ENCODE measurements around the gene NOTCH2.
"Not testable (repeated sequence)": the region's sequence is repeated elsewhere in the genome, so short reads cannot be mapped to it uniquely, and the experiment has no call there.

The NOTCH2 gene

DNA sequence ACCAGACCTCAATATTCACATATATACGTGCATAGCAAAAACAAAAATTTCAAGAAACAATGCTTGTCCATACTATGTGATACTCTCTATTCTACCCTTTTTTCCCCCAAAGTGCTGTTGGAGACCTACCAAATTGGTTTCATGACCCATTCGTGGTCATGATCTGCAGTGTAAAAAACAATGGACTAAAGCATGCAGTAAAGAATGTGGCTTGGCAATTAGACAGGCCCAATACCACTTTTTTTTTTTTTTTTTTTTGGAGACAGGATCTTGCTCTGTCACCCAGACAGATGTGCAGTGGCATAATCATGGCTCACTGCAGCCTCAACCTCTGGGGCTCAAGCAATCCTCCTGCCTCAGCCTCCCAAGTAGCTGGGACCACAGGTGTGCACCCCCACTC, 21.3 kb downstream of the NOTCH2 start:
- DNase-seq = not testable (repeated sequence)

DNA sequence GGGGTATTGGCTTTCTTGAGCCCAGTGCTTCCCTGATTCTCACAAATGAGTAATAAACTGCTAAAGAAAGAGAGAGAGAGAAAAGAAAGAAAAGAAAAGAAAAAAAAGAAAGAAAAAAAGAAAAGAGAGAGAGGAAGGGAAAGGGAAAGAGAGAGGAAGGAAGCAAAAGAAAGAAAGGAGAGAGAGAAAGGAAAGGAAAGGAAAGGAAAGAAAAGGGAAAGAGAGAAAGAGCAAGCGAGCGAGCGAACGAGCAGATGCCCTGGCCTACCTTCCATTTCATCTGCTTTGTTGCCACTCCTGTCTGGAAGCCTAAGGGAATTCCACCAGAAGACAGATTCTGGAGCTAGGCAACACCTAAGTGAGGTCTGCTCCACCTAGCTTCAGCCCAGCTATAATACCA, 27.7 kb downstream of the NOTCH2 start:
- DNase-seq = not testable (repeated sequence)

DNA sequence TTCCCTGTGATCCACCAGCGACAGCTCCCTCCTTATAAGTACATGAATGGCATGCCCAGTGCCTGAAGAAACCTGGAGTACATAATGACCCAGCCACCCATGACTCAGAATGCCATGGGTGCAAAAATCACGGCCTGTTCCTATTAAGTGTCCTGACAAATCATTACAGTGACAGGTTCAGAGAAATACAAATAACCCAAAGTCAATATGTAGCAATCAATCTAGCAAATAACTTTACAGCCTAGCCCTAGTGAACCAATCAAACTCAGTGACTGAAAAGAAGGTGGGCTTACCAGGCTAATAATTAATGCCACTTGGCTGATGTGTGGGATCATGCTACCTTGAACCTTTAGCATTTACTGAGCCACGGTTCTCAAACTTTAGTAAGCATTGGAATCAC, 37.2 kb downstream of the NOTCH2 start:
- DNase-seq = not testable (repeated sequence)

DNA sequence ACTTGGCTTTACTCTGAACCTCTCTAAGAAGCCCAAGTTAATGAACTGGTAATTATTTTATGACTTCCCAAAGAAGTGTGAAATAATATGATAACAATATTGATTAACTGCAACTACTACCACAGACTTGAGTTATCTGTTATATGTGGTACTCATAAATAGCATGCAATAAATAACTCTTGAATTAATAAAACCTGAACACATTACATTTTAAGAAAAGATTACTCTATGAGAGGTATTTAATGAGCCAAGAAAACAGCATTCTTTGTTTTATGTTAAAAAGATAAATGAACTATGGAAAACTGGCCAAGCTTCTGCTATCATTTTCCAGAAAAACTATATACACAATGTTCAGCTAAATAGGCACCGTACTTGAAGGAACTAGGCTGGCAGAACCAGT, 45.7 kb downstream of the NOTCH2 start:
- not testable (repeated sequence) for DNase-seq

DNA sequence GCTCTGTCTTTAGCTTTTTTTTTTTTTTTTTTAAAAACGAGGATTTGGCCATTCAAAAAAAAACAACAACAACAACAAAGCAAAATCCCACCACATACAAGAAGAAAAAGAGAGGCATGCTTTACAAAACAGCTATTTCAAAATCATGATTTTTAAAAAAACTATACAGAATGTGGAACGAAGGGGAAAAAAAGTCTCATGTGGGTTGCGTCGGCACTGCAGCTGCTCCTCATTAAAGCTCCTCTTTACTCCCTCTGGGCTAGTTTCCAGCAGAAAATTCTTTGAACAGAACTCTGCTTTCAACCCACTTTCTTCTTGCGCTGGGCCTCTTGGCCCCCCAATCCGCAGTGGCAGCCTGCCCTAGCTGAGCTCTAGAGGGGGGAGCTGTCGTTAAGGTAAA, 54.5 kb downstream of the NOTCH2 start:
- DNase-seq = not testable (repeated sequence)

DNA sequence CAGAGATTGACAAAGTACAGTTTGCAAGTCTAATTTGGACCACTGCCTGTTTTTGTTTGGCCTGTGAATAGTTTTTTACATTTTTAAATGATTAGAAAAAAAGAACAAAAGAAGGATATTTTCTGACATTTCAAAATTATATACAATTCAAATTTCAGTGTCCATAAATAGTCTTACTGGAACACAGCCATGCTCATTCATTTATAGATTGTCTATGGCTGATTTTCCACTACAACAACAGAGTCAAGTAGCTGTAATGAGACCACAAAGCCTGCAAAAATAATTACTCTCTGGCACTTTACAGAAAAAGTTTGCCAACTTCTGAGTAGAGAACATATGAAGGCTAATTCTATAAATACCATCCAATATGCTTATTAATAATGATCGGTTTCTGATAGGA, 61.1 kb downstream of the NOTCH2 start:
- not testable (repeated sequence) for DNase-seq

DNA sequence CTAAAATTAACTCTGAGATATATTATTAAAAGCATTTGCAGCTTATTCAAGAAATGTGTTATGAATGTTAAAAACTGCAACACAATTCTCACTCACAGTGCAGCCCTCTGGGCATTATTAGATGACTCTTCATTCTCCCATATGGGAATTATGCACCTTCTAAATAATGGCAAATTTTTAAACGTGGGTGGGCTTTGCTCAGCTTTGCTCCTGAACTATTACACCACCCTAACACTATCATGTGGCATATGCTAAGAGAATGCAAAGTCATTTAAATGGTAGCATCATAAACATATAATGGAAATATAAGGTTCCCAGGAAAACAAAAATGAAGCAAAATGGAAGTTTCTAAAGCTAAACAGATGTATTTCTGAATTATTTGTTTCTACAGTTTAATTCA, 61.6 kb downstream of the NOTCH2 start:
- DNase-seq = not testable (repeated sequence)

DNA sequence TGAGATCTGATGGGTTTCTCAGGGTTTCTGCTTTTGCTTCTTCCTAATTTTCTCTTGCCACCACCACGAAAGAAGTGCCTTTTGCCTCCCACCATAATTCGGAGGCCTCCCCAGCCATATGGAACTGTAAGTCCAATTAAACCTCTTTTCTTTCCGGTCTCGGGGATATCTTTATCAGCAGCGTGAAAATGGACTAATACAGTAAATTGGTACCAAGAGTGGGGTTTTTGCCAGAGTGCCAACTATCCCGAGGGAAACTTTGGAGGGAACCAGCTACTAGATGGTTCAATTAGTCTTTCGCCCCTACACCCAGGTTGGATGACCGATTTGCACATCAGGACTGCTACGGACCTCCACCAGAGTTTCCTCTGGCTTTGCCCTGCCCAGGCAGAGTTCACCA, 68.4 kb downstream of the NOTCH2 start:
- not testable (repeated sequence) for DNase-seq

DNA sequence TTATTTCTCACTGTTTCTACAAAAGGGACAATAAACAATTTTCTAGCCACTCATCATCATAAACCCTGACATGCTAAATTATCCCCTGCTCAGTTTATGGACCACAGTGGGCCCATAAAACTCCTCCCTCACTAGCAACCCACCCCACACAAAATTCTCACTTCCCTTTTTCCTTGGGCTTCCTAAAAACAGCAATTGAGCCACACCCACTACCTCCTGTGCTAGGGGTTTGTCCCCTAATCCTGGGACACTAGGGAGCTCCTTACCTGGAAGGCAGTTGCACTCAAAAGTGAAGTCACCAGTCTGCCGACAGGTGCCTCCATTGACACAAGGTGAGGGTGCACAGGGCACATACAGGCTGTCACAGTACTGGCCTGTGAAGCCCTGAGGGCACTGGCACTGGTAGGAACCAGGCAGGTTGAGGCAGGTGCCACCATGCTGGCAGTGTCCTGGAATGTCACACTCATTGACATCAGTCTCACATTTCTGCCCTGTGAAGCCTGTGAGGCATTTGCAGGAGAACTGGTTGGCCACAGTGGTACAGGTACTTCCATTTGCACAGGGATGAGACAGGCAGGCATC, 72.6 kb downstream of the NOTCH2 start:
- DNase-seq = not testable (repeated sequence)

DNA sequence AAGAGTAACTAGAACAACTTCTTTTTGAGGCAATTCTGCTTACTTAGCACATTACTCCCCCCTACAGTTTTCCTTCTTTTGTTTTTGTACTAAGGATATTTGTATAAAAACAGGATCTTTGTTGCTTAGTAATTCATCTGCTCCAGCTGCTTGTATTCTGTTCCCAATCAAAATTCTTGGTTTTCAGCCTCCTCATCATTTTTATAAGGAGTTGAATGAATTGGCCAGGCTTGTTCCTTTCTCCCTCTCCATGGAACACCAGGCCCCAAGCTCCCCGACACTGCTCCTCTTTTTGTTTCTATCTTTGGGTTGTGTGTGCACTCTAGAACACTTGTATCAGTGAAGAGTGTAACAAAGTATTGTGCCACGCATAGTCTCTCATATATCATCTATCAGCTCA, 73.5 kb downstream of the NOTCH2 start:
- DNase-seq = not testable (repeated sequence)

DNA sequence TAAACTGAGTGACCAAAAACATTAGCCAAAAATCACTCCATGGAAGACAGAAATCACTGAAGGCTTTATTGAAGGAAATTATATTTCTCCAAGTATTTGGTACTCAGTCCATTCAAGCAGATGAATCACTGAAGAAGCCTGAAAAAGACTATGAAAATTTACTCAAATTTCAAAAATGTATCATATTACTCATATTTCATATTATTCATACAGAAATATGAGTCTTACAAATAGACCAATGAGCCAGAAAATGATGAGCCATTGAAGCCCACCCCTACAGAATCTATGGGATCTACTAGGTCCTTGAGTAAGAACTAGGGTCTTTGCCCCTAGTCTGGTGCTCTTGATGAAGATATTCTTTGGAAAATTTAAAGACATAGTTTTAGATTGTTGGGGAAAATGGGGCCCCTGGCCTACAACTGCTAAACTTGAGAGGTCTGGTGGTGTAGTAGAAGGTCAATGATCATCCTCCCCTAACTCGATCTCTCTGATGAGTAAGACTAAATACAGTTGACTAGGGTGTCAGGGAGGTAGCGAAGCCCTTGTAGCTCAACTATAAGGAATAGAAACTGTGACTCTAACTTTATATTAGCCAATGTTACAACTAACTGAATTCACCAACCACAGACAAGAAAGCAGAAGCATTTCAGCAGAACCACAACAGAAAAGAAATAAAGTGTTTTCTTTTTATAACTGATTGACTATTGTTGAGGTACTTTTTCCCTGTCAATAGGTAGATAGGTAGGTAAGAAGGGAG, 81.0 kb downstream of the NOTCH2 start:
- DNase-seq = no peak

DNA sequence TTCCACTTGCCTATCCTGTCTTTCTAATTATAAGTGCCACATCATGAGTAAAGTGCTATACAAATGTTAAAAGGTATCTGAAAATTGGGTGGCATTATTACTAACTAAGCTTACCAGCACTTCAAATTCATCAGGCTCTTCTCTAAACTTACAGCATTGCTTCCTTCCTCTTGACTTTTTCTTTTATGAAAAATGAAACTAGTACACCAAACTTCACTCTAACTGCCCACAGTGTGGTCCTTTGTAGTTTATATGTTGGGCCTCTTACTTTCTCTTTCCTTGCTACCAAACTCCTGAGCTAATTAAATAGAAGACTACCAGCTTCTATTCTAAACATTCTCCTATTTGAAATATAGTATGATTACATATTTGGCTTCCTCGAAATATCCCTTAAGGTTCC, 81.8 kb downstream of the NOTCH2 start:
- DNase-seq = no peak

DNA sequence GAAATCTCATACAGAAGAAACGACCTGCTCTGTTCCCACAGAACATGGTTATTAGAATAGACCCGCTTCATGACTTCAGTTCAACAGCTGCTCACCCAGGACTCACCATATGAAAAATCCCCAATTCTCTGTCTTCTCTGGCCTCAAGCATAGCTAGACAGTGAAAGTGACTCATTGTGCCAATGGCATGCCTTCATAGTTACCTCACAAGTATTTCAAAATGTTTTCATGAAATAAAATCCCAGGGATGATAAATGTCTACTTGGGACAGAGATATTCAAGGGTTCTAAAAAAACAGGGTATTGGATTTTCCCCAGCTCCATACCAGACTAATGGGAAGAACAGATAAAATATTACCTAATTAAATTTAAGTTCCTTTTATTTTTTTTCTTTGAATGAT, 82.3 kb downstream of the NOTCH2 start:
- no peak for DNase-seq

DNA sequence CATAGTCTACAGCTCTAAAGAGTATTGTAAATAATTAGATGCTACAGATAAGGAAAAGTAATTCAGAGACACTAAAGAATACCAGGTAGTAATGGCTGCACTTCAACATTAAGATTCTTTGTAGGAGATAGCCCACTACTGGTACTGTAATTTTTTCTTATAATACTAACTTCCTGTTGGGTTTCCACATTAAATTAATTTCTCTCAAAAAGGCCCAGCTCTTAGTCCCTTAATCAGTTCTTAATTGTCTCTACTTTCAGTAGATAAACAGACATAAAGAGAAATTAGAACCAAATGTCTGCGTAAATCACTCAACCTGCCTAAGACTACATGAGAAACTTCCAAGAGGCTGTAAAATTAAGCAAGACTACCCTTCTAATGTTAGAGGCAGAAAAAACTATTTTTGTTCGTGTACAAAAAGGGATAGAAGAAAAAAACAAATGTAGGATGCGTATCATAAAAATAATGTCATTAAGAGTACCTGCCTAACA, 83.4 kb downstream of the NOTCH2 start:
- no peak for DNase-seq

DNA sequence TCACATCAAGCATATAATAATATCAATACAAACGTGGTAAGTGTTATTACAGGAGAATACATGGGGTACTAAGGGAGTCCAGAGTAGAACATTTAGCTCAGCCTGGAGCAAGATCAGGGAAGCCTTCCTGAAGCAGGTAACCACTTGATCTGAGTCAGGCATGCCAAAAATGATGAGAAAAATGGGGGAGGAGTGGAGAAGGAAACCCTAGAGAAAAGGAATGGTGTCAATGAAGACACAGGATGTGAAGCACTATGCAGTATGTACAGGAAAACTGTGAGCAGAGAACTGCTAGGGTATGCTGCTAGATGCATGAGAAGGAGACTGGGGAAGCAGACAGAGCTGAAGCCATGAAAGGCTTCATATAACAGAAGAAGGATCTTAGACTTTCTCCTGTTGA, 84.7 kb downstream of the NOTCH2 start:
- DNase-seq = no peak

DNA sequence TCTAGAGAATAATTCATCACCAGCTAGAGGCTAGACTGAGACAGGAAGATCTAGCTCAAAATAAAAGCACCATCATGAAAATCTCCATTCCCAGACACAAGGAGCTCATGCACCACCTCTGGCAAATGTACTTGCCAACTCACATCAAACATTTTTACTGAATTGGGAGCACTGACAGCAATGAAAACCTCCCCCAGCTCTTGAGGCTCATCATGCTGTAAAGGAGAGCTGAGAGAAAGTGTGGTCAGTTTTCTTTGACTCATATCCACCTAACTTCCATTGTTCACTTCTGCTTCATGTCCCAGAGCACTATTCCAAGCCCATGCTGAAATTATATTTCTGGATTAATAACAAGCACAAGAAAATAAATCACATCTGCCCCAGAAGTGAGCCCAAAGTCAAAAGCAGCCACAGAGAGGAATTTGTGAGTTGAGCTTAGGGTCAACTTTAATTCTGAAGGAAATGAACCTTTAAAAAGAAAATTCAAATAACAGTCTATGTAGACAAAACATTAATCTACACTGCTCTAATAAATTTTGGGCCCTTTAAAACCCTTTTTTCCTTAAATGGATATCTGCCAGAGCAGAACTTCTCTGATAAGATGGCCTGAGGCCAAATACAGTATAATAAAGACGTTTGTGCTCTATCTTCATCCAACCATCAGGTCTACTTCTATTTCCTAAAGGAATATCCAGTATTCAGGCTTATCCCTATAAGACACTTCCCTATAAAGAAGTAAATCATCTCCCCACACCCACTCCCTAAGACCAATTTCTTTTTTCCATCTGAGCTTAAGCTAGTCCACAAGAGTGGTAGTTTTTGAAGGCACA, 87.3 kb downstream of the NOTCH2 start:
- DNase-seq = no peak

DNA sequence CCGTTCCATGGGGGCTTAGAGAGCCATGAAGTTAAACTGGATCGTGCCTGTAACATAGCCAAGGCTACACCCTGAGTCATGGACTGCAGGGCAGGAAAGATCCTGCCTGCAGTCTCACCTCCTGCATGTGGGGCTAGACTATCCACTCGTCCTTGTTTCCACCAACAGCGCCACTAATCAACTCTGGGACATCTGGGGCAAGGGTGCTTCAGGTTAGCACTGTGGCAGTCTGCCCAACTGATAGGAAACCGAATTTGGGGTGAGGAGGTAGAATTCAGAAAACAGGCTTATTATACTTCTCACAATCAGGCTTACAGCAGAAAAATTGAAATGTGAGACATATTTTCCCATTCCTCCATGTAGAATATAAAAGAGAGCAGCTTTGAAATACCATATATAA, 88.0 kb downstream of the NOTCH2 start:
- no peak for DNase-seq

DNA sequence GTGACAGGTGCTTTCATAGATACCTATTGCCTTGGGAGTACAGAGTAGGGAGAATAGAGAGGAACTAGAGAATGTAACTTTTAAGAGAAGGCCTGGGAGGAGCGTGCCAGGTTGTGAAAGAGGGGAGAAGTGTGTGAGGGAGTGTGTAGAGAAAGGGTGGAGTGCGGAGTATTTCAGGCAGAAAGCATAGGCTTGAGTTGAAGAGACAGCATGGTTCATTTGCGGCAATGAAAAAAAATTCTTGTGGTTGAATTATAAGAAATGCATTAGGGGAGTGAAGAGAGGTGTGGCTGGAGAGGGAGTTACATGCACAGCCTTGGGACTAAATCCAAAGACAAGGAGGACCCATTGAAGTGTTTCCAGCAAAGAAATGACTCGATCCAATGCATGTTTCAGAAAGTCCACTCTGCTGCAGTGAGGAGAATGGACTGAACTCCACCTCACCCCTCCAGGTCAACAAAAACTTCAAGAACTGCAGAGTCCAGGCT, 91.4 kb downstream of the NOTCH2 start:
- DNase-seq = no peak

DNA sequence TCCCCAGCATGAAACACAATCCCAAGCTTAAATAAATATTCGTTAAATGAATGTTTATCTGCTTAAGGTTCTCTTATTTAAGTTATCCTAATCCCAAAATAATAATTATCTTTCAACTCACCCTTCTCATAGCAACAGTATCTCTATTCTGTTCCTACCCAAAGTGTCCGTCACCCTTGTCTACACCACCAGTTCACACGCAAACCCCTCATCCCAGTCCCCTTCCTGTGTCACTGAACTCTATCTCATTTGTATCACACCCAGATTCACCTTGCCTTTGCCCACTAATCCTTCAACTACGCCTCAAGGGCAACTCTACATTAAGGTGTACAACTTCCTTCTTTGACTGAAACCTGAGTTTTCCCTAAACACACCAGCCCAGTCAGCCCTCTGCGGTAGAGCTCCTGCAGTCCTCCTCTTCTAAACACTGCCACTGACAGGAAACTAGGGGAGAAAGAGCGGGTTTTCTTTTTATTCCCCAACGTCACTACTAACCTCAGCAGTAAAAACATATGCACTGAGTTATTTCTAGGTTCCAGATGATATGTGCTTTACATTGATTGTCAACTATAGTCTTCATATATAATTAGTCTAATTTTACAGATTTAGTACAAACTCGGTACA, 92.2 kb downstream of the NOTCH2 start:
- not testable (repeated sequence) for DNase-seq

DNA sequence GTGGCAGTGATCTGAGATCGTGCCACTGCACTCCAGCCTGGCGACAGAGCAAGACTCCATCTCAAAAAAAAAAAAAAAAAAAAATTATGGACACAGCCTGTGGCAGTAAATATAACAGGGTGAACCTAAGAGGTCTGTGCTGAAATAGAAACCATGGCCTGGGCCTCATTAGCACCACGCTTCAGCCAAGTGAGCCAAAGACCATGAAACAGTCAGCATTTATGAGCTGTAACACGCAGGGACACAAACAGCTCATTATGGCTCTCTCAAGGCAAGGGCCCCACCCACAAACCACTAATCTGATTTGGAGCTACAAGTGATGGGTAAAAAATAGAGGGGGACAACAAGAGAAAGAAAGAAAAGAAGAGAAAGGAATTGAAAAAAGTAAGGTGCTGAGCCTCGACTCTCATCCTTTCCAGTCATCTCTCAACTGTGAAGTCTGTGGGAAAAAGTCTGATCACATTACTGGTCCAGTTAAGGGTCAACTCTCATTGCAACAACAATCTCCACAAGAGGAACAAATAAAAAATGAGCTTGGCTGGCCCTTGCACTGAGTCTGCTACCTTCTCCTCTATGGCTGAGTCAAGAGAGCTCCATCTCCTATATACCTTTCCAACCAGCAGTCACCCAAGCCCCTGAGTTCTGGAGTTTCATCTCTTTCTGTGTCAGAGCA, 93.7 kb downstream of the NOTCH2 start:
- DNase-seq = not testable (repeated sequence)

DNA sequence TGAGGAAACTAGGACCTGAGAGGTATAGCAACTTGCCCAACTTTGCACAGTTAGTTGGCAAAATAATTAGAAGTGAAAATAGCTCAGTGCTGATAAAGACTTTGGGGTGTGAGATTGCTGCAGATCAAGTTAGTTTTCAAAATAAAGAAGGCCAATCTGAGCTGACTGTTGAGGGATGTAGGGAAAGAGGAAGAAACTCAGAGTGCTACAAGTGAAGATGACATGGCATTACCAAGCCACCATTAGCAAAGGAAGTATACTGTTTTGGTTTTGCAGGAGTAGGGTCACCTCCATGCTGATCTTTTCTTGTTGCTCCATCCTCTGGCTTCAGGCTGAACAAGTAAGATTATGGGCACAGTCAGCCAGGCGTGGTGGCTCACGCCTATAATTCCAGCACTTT, 94.5 kb downstream of the NOTCH2 start:
- no peak for DNase-seq

DNA sequence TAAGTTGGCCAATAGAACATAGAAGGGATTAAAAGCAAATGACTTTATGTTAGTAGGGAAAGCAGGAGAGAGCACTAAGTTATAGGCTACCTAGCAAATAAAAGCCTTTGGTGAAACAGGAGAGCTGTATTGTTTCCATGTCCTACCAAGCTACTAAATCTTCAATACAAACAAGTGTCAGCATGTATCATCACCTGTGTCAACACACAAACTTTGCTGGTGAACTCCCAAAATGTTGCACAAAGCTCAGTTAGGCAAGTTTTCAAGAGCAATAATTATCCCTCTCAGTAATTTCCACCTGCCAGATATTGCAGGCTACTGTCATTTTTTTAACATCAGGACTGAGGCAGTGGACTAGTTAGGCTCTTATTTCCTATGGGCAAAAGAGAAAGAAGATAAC, 95.4 kb downstream of the NOTCH2 start:
- no peak for DNase-seq

All from activated CD4-positive, alpha-beta T cell treated with anti-CD3 and anti-CD28 coated beads, Interleukin-2, amount 50 U/mL, for 1 hour (primary cell).